Measurements from ENCODE around the gene SERTAD3. TPM values are rescaled to one million over a fixed set of nuclear protein-coding genes. Genes with fewer than 3 reads are reported as not detected.
"Not testable (repeated sequence)": the region's sequence is repeated elsewhere in the genome, so short reads cannot be mapped to it uniquely, and the experiment has no call there.

SERTAD3 gene
- total and polyA plus RNA-seq, 4 donors, result 28.9 to 37.5 (median 33.8) TPM

DNA sequence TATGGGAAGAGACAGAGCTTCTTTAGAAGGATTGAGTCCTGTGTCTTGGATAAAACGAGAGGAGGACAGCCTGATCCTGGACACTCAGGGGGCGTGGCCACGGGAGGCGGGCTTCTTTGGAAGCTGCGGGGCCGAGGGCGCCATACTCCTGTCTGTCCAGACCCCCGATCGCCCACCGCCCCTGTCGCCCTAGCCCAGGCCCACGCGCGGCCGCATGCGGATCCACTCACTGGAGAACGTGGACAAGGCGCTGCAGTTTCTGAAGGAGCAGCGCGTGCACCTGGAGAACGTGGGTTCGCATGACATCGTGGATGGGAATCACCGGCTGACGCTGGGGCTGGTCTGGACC lies 45.7 kb upstream of the SERTAD3 start:
- Histone ChIP-seq H3K9me3 (ENCODE audit: control insufficient read depth in 4 of 4, insufficient read depth in 3 of 4, low read length in 3 of 4) (peaks cover 0 to 5% (median 0%) of the 10 kb centered on the region in 4 donors), H3K36me3 (ENCODE audit: control insufficient read depth in 4 of 4, insufficient read depth in 4 of 4, low read length in 4 of 4) (no peaks in the 10 kb centered on the region), H3K4me1 (ENCODE audit: control insufficient read depth in 5 of 5, insufficient read depth in 5 of 5, low read length in 5 of 5) (no peaks in the 10 kb centered on the region), H3K4me3 (no peak overlapping the region), H3K27me3 (ENCODE audit: control insufficient read depth in 3 of 3, insufficient read depth in 3 of 3, low read length in 2 of 3) (peaks cover 0 to 7% (median 5%) of the 10 kb centered on the region in 3 donors), H3K27ac (ENCODE audit: low read depth in 1 of 2, low read length in 1 of 2) (no peak overlapping the region), H3K9ac (ENCODE audit: insufficient read depth in 1 of 2, low read length in 2 of 2) (no peak overlapping the region)
- WGBS, 2 donors, result 56 to 63% methylated on average over 25 of the region's 25 CpGs
- no peak for DNase-seq
- TF ChIP-seq, protein P1, sequence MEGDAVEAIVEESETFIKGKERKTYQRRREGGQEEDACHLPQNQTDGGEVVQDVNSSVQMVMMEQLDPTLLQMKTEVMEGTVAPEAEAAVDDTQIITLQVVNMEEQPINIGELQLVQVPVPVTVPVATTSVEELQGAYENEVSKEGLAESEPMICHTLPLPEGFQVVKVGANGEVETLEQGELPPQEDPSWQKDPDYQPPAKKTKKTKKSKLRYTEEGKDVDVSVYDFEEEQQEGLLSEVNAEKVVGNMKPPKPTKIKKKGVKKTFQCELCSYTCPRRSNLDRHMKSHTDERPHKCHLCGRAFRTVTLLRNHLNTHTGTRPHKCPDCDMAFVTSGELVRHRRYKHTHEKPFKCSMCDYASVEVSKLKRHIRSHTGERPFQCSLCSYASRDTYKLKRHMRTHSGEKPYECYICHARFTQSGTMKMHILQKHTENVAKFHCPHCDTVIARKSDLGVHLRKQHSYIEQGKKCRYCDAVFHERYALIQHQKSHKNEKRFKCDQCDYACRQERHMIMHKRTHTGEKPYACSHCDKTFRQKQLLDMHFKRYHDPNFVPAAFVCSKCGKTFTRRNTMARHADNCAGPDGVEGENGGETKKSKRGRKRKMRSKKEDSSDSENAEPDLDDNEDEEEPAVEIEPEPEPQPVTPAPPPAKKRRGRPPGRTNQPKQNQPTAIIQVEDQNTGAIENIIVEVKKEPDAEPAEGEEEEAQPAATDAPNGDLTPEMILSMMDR (IDR thresholded peaks at IDR 0.05; ENCODE audit: control extremely low read depth, extremely low read depth), result no peak
- no peak for ATAC-seq (ENCODE audit: insufficient read depth, low FRiP score)

DNA sequence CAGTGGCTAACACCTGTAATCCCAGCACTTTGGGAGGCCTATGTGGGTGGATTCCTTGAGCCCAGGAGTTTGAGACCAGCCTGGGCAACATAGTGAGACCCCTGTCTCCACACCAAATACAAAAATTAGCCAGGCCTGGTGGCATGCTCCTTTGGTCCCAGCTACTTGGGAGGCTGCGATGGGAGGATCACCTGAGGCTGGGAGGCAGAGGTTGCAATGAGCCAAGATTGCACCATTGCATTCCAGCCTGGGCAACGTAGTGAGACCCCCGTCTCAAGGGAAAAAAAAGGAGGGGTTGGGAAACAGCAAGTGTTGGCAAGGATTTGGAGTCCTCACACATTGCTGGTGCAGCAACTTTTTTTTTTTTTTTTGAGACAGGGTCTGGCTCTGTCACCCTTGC lies 41.9 kb upstream of the SERTAD3 start:
- ATAC-seq (ENCODE audit: insufficient read depth, low FRiP score) (no peak), DNase-seq (no peak)
- Histone ChIP-seq H3K9ac (ENCODE audit: insufficient read depth in 1 of 2, low read length in 2 of 2) (no peak overlapping the region), H3K4me3 (no peak overlapping the region), H3K36me3 (ENCODE audit: control insufficient read depth in 4 of 4, insufficient read depth in 4 of 4, low read length in 4 of 4) (no peaks in the 10 kb centered on the region), H3K4me1 (ENCODE audit: control insufficient read depth in 5 of 5, insufficient read depth in 5 of 5, low read length in 5 of 5) (peaks cover 0 to 1% (median 0%) of the 10 kb centered on the region in 5 donors), H3K9me3 (ENCODE audit: control insufficient read depth in 4 of 4, insufficient read depth in 3 of 4, low read length in 3 of 4) (no peaks in the 10 kb centered on the region), H3K27me3 (ENCODE audit: control insufficient read depth in 3 of 3, insufficient read depth in 3 of 3, low read length in 2 of 3) (peaks cover 0 to 5% (median 3%) of the 10 kb centered on the region in 3 donors), H3K27ac (ENCODE audit: low read depth in 1 of 2, low read length in 1 of 2) (no peak overlapping the region)
- 89 to 93% methylated on average over 3 of the region's 3 CpGs for WGBS, 2 donors
- TF ChIP-seq, protein P1 (IDR thresholded peaks at IDR 0.05; ENCODE audit: control extremely low read depth, extremely low read depth), result no peak

DNA sequence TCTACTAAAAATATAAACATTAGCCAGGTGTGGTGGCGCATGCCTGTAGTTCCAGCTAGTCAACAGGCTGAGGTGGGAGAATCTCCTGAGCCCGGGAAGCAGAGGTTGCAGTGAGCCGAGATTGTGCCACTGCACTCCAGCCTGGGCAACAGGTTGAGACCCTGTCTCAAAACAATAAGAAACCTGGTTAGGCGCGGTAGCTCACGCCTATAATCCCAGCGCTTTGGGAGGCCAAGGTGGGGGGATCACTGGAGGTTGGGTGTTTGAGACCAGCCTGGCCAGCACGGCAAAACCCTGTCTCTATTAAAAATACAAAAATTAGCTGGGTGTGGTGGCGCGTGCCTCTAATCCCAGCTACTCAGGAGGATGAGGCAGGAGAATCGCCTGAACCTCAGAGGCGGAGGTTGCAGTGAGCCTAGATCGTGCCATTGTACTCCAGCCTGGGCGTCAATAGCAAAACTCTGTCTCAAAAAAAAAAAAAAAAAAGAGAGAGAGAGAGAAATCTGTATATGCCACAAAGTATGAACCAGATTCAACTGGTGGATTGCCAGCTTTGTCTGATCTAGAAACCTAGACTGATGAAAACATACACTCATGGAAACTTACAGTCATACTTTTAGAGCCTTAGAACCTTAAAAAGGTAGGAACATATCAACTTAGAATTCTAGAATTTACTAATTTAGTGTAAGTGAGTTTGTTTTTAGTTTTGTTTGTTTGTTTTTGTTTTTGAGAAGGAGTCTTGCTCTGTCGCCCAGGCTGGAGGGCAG lies 31.9 kb upstream of the SERTAD3 start:
- H3K27me3 ChIP-seq (ENCODE audit: control insufficient read depth in 3 of 3, insufficient read depth in 3 of 3, low read length in 2 of 3); H3K36me3 ChIP-seq (ENCODE audit: control insufficient read depth in 4 of 4, insufficient read depth in 4 of 4, low read length in 4 of 4); H3K4me3 ChIP-seq; H3K9ac ChIP-seq (ENCODE audit: insufficient read depth in 1 of 2, low read length in 2 of 2); H3K4me1 ChIP-seq (ENCODE audit: control insufficient read depth in 5 of 5, insufficient read depth in 5 of 5, low read length in 5 of 5); H3K27ac ChIP-seq (ENCODE audit: low read depth in 1 of 2, low read length in 1 of 2); ATAC-seq (ENCODE audit: insufficient read depth, low FRiP score); H3K9me3 ChIP-seq (ENCODE audit: control insufficient read depth in 4 of 4, insufficient read depth in 3 of 4, low read length in 3 of 4); DNase-seq: not testable (repeated sequence)
- 89 to 91% methylated on average over 15 of the region's 15 CpGs for WGBS, 2 donors

DNA sequence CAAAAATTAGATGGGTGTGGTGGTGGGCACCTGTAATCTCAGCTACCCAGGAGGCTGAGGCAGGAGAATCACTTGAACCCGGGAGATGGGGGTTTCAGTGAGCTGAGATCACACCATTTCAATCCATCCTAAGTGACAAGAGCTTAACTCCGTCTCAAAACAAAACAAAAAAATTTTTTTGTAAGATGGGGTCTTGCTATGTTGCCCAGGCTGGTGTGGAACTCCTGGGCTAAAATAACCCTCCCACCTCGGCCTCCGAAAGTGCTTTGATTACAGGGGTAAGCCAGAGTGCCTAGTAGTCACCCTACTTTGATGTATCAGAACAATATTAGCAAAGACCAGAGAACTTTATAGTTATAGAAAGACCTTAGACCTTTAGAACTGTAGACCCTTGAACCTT lies 30.6 kb upstream of the SERTAD3 start:
- TF ChIP-seq, protein P1 (IDR thresholded peaks at IDR 0.05; ENCODE audit: control extremely low read depth, extremely low read depth), result no peak
- Histone ChIP-seq H3K9ac (ENCODE audit: insufficient read depth in 1 of 2, low read length in 2 of 2) (no peak overlapping the region), H3K36me3 (ENCODE audit: control insufficient read depth in 4 of 4, insufficient read depth in 4 of 4, low read length in 4 of 4) (no peaks in the 10 kb centered on the region), H3K4me3 (no peak overlapping the region), H3K27ac (ENCODE audit: low read depth in 1 of 2, low read length in 1 of 2) (no peak overlapping the region), H3K27me3 (ENCODE audit: control insufficient read depth in 3 of 3, insufficient read depth in 3 of 3, low read length in 2 of 3) (no peaks in the 10 kb centered on the region), H3K4me1 (ENCODE audit: control insufficient read depth in 5 of 5, insufficient read depth in 5 of 5, low read length in 5 of 5) (no peaks in the 10 kb centered on the region), H3K9me3 (ENCODE audit: control insufficient read depth in 4 of 4, insufficient read depth in 3 of 4, low read length in 3 of 4) (no peaks in the 10 kb centered on the region)
- ATAC-seq (ENCODE audit: insufficient read depth, low FRiP score) (no peak), DNase-seq (no peak)
- WGBS, 2 donors, result 93 to 96% methylated on average over 4 of the region's 4 CpGs

Data from lung (tissue), 12 donors.